Measurements from ENCODE around the gene PLEKHA7.

Gene PLEKHA7

GRCh38 chr11:16977994-16978315 lies 36.3 kb downstream of the PLEKHA7 start:
- TF ChIP-seq CTCF (IDR thresholded peaks at IDR 0.05; ENCODE audit: low read length, missing control alignments), result no peak
- H3K4me3 ChIP-seq (replicated peaks; ENCODE audit: low read depth, low read length), result no peak overlapping the region
- no peak for DNase-seq (ENCODE audit: low read depth)

GRCh38 chr11:16977136-16977993 lies 36.8 kb downstream of the PLEKHA7 start:
- no peak overlapping the region for H3K4me3 ChIP-seq (replicated peaks; ENCODE audit: low read depth, low read length)
- TF ChIP-seq CTCF (IDR thresholded peaks at IDR 0.05; ENCODE audit: low read length, missing control alignments), result no peak
- no peak for DNase-seq (ENCODE audit: low read depth)

GRCh38 chr11:16976379-16976778 lies 37.8 kb downstream of the PLEKHA7 start:
- no peak for TF ChIP-seq CTCF (IDR thresholded peaks at IDR 0.05; ENCODE audit: low read length, missing control alignments)
- no peak overlapping the region for H3K4me3 ChIP-seq (replicated peaks; ENCODE audit: low read depth, low read length)
- DNase-seq (ENCODE audit: low read depth), result no peak

GRCh38 chr11:16975906-16976305 lies 38.3 kb downstream of the PLEKHA7 start:
- no peak for TF ChIP-seq CTCF (IDR thresholded peaks at IDR 0.05; ENCODE audit: low read length, missing control alignments)
- H3K4me3 ChIP-seq (replicated peaks; ENCODE audit: low read depth, low read length), result no peak overlapping the region
- DNase-seq (ENCODE audit: low read depth), result no peak

- no peak for DNase-seq (ENCODE audit: low read depth)
- no peak overlapping the region for H3K4me3 ChIP-seq (replicated peaks; ENCODE audit: low read depth, low read length)
- TF ChIP-seq CTCF (IDR thresholded peaks at IDR 0.05; ENCODE audit: low read length, missing control alignments), result no peak
These were observed 40.8 kb downstream of the PLEKHA7 start for GRCh38 chr11:16973338-16973964.

GRCh38 chr11:16969010-16969999 lies 44.9 kb downstream of the PLEKHA7 start:
- no peak for DNase-seq (ENCODE audit: low read depth)
- TF ChIP-seq CTCF (IDR thresholded peaks at IDR 0.05; ENCODE audit: low read length, missing control alignments), result no peak
- no peak overlapping the region for H3K4me3 ChIP-seq (replicated peaks; ENCODE audit: low read depth, low read length)
